ENCODE results near the gene HPS4. TPM values are rescaled to one million over a fixed set of nuclear protein-coding genes. Genes with fewer than 3 reads are reported as not detected.

The HPS4 gene
- total and polyA plus RNA-seq, 11 donors = 6.2 to 15.0 (median 9.3) TPM

- no peaks in the 10 kb centered on the region for H3K36me3 ChIP-seq
- WGBS, 4 donors = 75 to 86% (median 79%) methylated on average over 4 of the region's 4 CpGs
- H3K4me3 ChIP-seq = no peak overlapping the region
- intact Hi-C loops (cut with DNase I) = loop anchor here in 1 of 10 donors (10.0 kb wide), 1 partner anchor 49 kb away; no protein-coding TSS in a partner anchor
- TF ChIP-seq CTCF (IDR thresholded peaks at IDR 0.05) = no peak
- no peak for TF ChIP-seq POLR2A (IDR thresholded peaks at IDR 0.05)
- no peak for DNase-seq
- no peak overlapping the region for H3K27ac ChIP-seq
- peaks cover 0 to 12% (median 0%) of the 10 kb centered on the region in 12 donors for H3K4me1 ChIP-seq
- H3K27me3 ChIP-seq = peaks cover 0 to 37% (median 5%) of the 10 kb centered on the region in 9 donors
- no peak for ATAC-seq
- no peaks in the 10 kb centered on the region for H3K9me3 ChIP-seq
Observed at GRCh38 chr22:26406118-26406517, 77.5 kb downstream of the HPS4 start.

DNA sequence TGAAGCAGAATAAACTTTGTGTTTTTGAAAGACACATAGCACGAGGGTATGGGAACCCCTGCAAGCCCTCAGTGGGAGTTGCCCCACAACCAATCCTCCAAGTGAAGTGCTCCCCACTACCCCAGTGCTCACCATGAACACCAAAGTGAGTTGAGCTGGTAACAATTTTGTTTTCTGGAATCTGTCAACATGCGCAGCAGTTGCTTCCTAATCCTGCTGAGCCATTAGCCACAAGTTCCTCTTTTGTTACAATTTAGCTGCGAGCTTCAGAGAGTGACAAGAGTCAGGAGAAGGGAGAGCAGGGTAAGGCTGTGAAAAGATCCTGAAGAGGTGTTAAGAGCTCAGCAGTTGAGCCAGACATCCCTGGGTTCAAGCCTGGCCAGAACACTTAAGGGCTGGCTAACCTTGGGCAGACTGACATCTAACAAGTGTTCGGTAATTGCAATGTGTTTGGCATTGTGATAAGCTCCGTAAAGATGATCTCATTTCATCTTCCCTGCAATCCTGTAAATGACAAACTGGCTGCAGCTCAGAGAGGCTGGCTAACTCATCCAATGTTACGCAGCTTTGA is 78.6 kb downstream of the HPS4 start:
- H3K27me3 ChIP-seq = peaks cover 0 to 33% (median 5%) of the 10 kb centered on the region in 9 donors
- H3K9me3 ChIP-seq = no peaks in the 10 kb centered on the region
- DNase-seq (no peak), ATAC-seq (peak in 3 of 4 donors; percentile 28 to 67 (median 32))
- H3K27ac ChIP-seq = no peak overlapping the region
- TF ChIP-seq CTCF (IDR thresholded peaks at IDR 0.05) = no peak
- TF ChIP-seq POLR2A (IDR thresholded peaks at IDR 0.05) = no peak
- no peaks in the 10 kb centered on the region for H3K36me3 ChIP-seq
- H3K4me1 ChIP-seq = peaks cover 0 to 12% (median 0%) of the 10 kb centered on the region in 12 donors
- WGBS, 4 donors = 18 to 19% (median 18%) methylated on average over 6 of the region's 6 CpGs
- intact Hi-C loops (cut with DNase I) = loop anchor here in 1 of 10 donors (10.0 kb wide), 1 partner anchor 50 kb away; no protein-coding TSS in a partner anchor
- H3K4me3 ChIP-seq = no peak overlapping the region

DNA sequence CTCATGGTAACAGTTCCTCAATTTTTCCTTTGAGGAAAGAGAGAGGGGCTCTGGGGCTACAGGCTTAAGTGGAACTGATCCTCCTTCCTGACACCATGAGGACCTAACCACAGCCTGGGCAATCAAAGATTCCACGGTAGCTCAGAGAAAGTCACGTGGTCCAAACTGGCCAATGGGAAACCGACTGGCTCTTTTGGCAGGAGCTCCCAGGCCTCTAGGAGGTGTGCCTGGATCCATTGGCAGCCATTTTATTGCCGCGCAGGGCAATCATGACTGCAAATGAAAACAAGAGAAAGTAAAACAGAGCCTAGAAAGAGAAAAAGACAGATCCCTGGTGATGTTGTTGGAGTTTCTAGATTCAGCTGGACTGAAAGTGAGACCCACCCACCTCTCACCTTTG is 81.9 kb downstream of the HPS4 start:
- no peak overlapping the region for H3K4me3 ChIP-seq
- ATAC-seq (no peak), DNase-seq (no peak)
- H3K36me3 ChIP-seq = no peaks in the 10 kb centered on the region
- WGBS, 4 donors = 79 to 84% (median 81%) methylated on average over 5 of the region's 5 CpGs
- H3K9me3 ChIP-seq = no peaks in the 10 kb centered on the region
- no peak for TF ChIP-seq CTCF (IDR thresholded peaks at IDR 0.05)
- TF ChIP-seq POLR2A (IDR thresholded peaks at IDR 0.05) = no peak
- no peak overlapping the region for H3K27ac ChIP-seq
- H3K4me1 ChIP-seq = peaks cover 0 to 12% (median 0%) of the 10 kb centered on the region in 12 donors
- peaks cover 0 to 16% (median 5%) of the 10 kb centered on the region in 9 donors for H3K27me3 ChIP-seq
- intact Hi-C loops (cut with DNase I) = loop anchor here in 1 of 10 donors (10.0 kb wide), 1 partner anchor 53 kb away; no protein-coding TSS in a partner anchor

Other genes with a start within 250 kb of the HPS4 start
- 1 to 10 TPM in 1 of 9 donors, under 1 TPM in 7, not detected in 1; 0.07 to 1.5 (median 0.14) TPM for gene ASPHD2, start 54.5 kb downstream of the HPS4 start, total RNA-seq
- under 1 TPM in 1 of 2 donors, not detected in 1; 0.12 TPM for gene ASPHD2, start 54.5 kb downstream of the HPS4 start, polyA plus RNA-seq
- 10 to 100 TPM; 18.2 to 28.9 (median 23.4) TPM for gene SRRD, start 94 bp upstream of the HPS4 start, total RNA-seq
- 10 to 100 TPM; 11.3 to 24.6 TPM for gene SRRD, start 94 bp upstream of the HPS4 start, polyA plus RNA-seq
- gene TFIP11, start 28.7 kb upstream of the HPS4 start, total RNA-seq = 10 to 100 TPM; 15.1 to 28.0 (median 23.1) TPM
- gene TFIP11, start 28.7 kb upstream of the HPS4 start, polyA plus RNA-seq = 10 to 100 TPM; 17.3 to 23.8 TPM
- 100 to 1,000 TPM in 1 of 9 donors, 10 to 100 TPM in 8; 12.1 to 103 (median 25.2) TPM for gene TPST2, start 106.3 kb upstream of the HPS4 start, total RNA-seq
- gene TPST2, start 106.3 kb upstream of the HPS4 start, polyA plus RNA-seq = 10 to 100 TPM; 24.3 to 51.7 TPM
- gene CRYBB1, start 134.2 kb upstream of the HPS4 start, total RNA-seq = 1 to 10 TPM in 2 of 9 donors, under 1 TPM in 4, not detected in 3; 0.19 to 3.2 (median 0.43) TPM
- under 1 TPM; 0.23 to 0.42 TPM for gene CRYBB1, start 134.2 kb upstream of the HPS4 start, polyA plus RNA-seq
- gene CRYBA4, start 138.2 kb upstream of the HPS4 start, total RNA-seq = not detected
- gene CRYBA4, start 138.2 kb upstream of the HPS4 start, polyA plus RNA-seq = not detected
- gene MIAT, start 173.8 kb upstream of the HPS4 start, total RNA-seq = 1 to 10 TPM in 1 of 9 donors, under 1 TPM in 8; 0.12 to 2.7 (median 0.47) TPM
- under 1 TPM; 0.15 to 0.46 TPM for gene MIAT, start 173.8 kb upstream of the HPS4 start, polyA plus RNA-seq

All from heart left ventricle (tissue), 16 donors.